ENCODE results near the gene LFNG.

DNA sequence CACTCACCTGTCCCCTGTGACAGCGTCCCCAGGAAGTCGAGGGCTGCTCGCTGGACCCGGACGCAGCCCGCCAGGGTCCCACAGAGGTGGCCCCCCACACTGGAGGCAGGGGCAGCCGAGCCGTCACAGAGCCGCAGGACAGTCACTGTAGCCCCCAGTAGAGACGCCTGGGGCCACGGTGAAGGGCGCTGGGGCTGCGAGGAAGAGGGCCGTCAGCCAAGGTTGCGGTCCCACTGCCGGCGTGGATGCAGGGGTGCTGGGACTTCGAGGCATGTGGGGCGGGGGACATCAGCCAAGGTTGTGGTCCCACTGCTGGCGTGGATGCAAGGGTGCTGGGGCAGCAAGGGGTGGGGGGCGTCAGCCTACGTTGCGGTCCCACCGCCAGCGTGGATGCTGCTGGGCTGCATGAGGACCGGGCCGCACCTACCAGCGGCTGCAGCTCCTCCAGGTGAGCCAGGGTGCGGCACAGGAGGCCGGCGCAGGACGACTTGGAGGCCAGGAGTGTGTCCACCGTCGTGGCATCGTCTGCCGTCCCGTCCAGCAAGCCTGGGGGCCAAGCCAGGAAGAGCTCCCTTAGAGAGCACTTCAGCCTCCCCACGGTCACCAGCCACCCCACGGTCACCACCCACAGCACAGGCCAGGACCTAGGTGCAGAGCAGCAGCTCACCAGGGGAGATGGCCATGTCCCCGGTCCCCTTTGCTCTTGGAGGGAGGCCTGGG lies 21.9 kb downstream of the LFNG start:
- no peak for TF ChIP-seq HCFC1 (IDR thresholded peaks at IDR 0.05; ENCODE audit: low read depth, low read length)
- no peak for TF ChIP-seq MECOM (CRISPR knock-in tag; IDR thresholded peaks at IDR 0.05)
- TF ChIP-seq SPI1 (IDR thresholded peaks at IDR 0.05; ENCODE audit: borderline replicate concordance, low read depth, low read length): no peak
- TF ChIP-seq TAF1 (IDR thresholded peaks at IDR 0.05; ENCODE audit: control insufficient read depth, extremely low read depth, insufficient read depth, low read length, severe bottlenecking): no peak
- no peak for TF ChIP-seq ZNF318 (IDR thresholded peaks at IDR 0.05; ENCODE audit: borderline replicate concordance in 1 of 2, low read depth in 1 of 2)
- no peak for TF ChIP-seq MXI1 (IDR thresholded peaks at IDR 0.05; ENCODE audit: low read depth, low read length)
